HG03354 (cell line): ENCODE measurements around the gene ARHGAP22.

Experiments
- ATAC-seq: cut with Tn5 transposase; IDR thresholded peaks from one replicate; pipeline ENCODE4 v1.9.1; 2021; ENCODE audit warnings: mild to moderate bottlenecking; ENCODE audit not compliant: unreplicated experiment, poor library complexity, severe bottlenecking

ARHGAP22 gene

GRCh38 chr10:48470893-48471805 is 133.7 kb downstream of the ARHGAP22 start:
- ATAC-seq, result no peak

GRCh38 chr10:48470115-48470892 is 134.6 kb downstream of the ARHGAP22 start:
- no peak for ATAC-seq

- ATAC-seq, result no peak
Measured at GRCh38 chr10:48469516-48470020, 135.3 kb downstream of the ARHGAP22 start.

- no peak for ATAC-seq
Measured at GRCh38 chr10:48468866-48469511, 135.9 kb downstream of the ARHGAP22 start.

- no peak for ATAC-seq
Measured at GRCh38 chr10:48468130-48468790, 136.6 kb downstream of the ARHGAP22 start.

GRCh38 chr10:48467669-48468068 is 137.2 kb downstream of the ARHGAP22 start:
- ATAC-seq, result no peak

- ATAC-seq, result no peak
Measured at GRCh38 chr10:48466611-48467240, 138.1 kb downstream of the ARHGAP22 start.

GRCh38 chr10:48465860-48466521 is 138.9 kb downstream of the ARHGAP22 start:
- no peak for ATAC-seq

GRCh38 chr10:48464871-48465736 is 139.8 kb downstream of the ARHGAP22 start:
- ATAC-seq, result no peak

GRCh38 chr10:48464121-48464870 is 140.6 kb downstream of the ARHGAP22 start:
- ATAC-seq, result no peak

- ATAC-seq, result no peak
Measured at GRCh38 chr10:48463318-48464003, 141.4 kb downstream of the ARHGAP22 start.

- no peak for ATAC-seq
Measured at GRCh38 chr10:48462482-48463020, 142.3 kb downstream of the ARHGAP22 start.

GRCh38 chr10:48461623-48462481 is 143.0 kb downstream of the ARHGAP22 start:
- no peak for ATAC-seq

GRCh38 chr10:48460182-48460581 is 144.7 kb downstream of the ARHGAP22 start:
- no peak for ATAC-seq
